Caco-2 (cell line): ENCODE data around the gene TAGAP. TPM values are rescaled to one million over a fixed set of nuclear protein-coding genes. Genes with fewer than 3 reads are reported as not detected.
A peak's percentile ranks its signal among the peaks of the same experiment; 100 is the strongest.

ENCODE experiments used
- BruUV-seq: library from RNA; stranded (reverse); fragments of 400-500 nt; replicated peaks from 2 replicates; lab custom pipeline; 2021; lab: Mats Ljungman, UMichigan
- CTCF ChIA-PET: fragments of 300-600 bp; sonication (Branson Sonifier 250); formaldehyde crosslinking; loops from one replicate; lab custom pipeline; 2022; ENCODE audit warnings: antibody characterized with exemption; lab: Charles Lee
- POLR2A ChIA-PET: fragments of 300-600 bp; sonication (Branson Sonifier 250); formaldehyde crosslinking; loops from one replicate; lab custom pipeline; 2022; ENCODE audit warnings: antibody characterized with exemption; lab: Charles Lee
- DNase-seq, 2 experiments: peaks; one replicate each; pipeline versions ENCODE4 v3.0.0 to v3.0.0-alpha.2; 2020 to 2022
- H3K27me3 ChIP-seq: replicated peaks from 2 replicates; pipeline ENCODE4 v1.6.0; 2011; ENCODE audit warnings: low read length; ENCODE audit not compliant: control insufficient read depth, insufficient read depth
- H3K36me3 ChIP-seq: 2 replicates; pipeline ENCODE4 v1.5.1; 2011; ENCODE audit warnings: low read length; ENCODE audit not compliant: control insufficient read depth, insufficient read depth
- H3K4me1 ChIP-seq: fragments of 250-450 bp; sonication (Bioruptor Pico); 2 replicates; pipeline ENCODE4 v1.5.1; 2020; ENCODE audit warnings: mild to moderate bottlenecking
- H3K4me3 ChIP-seq: 2 replicates; pipeline ENCODE4 v1.5.1; 2011; ENCODE audit warnings: low read depth, mild to moderate bottlenecking, control low read depth, low read length
- H3K9me3 ChIP-seq: fragments of 250-450 bp; sonication (Bioruptor Pico); 2 replicates; pipeline ENCODE4 v1.5.1; 2020; ENCODE audit warnings: mild to moderate bottlenecking, moderate library complexity
- H3K27ac Mint-ChIP-seq: one replicate; pipeline ENCODE4 v1.8.0; 2022; ENCODE audit warnings: mixed read lengths; ENCODE audit not compliant: unreplicated experiment
- H3K27me3 Mint-ChIP-seq: one replicate; pipeline ENCODE4 v1.8.0; 2022; ENCODE audit warnings: mixed read lengths; ENCODE audit not compliant: insufficient read depth, unreplicated experiment
- H3K36me3 Mint-ChIP-seq: one replicate; pipeline ENCODE4 v1.8.0; 2022; ENCODE audit warnings: mild to moderate bottlenecking, mixed read lengths; ENCODE audit not compliant: insufficient read depth, unreplicated experiment
- H3K4me1 Mint-ChIP-seq: one replicate; pipeline ENCODE4 v1.8.0; 2022; ENCODE audit warnings: low read depth, mixed read lengths; ENCODE audit not compliant: unreplicated experiment
- H3K4me3 Mint-ChIP-seq: one replicate; pipeline ENCODE4 v1.8.0; 2022; ENCODE audit warnings: mild to moderate bottlenecking, moderate library complexity, mixed read lengths; ENCODE audit not compliant: unreplicated experiment
- H3K9me3 Mint-ChIP-seq: one replicate; pipeline ENCODE4 v1.8.0; 2022; ENCODE audit warnings: mixed read lengths; ENCODE audit not compliant: unreplicated experiment
- intact Hi-C: fragments of 100-400 bp; cut with micrococcal nuclease; formaldehyde crosslinking; loops from one replicate; pipeline ENCODE4 v1.10.0; 2022; ENCODE audit not compliant: unreplicated experiment
- total RNA-seq: library from RNA; stranded (reverse); gene quantifications from 2 replicates; pipeline ENCODE4 v1.2.3, GENCODE V29; 2022
- TF ChIP-seq, protein P1 (sequence below), 2 experiments: fragments of 200-600 bp in 1 of 2; IDR thresholded peaks; 1 replicate in 1 of 2; 2 replicates in 1 of 2; pipeline versions ENCODE4 v1.5.1 to v1.8.0; 2011 to 2022; ENCODE audit warnings: antibody characterized with exemption in 1 of 2, control low read depth in 1 of 2, inconsistent platforms in 1 of 2, low read depth in 1 of 2, low read length in 1 of 2, mild to moderate bottlenecking in 1 of 2, moderate library complexity in 1 of 2; ENCODE audit not compliant: insufficient read depth in 1 of 2, severe bottlenecking in 1 of 2, unreplicated experiment in 1 of 2

The TAGAP gene
- total RNA-seq, 1 experiment from 2014 or later = not detected

DNA sequence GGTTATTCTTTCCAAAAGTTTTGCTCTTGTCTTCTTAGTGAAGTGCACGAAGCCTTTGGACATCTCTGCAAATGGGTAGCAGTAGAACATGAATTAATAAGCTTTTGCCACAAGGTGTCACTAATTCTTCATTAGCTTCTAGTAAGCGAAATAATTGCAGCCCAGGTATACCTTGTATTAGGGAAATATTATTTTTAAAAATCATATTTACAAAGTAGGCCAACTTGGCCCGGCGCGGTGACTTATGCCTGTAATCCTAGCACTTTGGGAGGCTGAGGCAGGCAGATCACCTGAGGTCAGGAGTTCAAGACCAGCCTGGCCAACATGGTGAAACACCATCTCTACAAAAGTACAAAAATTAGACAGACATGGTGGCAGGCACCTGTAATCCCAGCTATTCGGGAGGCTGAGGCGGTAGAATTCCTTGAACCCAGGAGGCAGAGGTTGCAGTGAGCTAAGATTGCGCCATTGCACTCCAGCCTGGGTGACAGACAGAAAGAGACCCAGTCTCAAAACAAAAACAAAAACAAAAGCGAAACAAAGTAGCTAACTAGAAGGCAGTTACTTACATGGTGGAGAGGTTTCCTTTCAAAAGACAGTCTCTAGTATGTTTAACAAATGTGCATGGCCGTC is 36.0 kb downstream of the TAGAP start:
- intact Hi-C loops = loop anchor here (1.0 kb wide), 2 partner anchors 96 to 126 kb away; no protein-coding TSS in a partner anchor
- no TSS peak for BruUV-seq
- DNase-seq = peak in 1 of 2 experiments; percentile 30
- ChIA-PET POLR2A (interaction anchor here (0.5 to 1.0 kb wide), 3 partner anchors 9 to 126 kb away, joined by 3 read pairs; partner anchors contain the start of gene RSPH3), CTCF (interaction anchor here (0.7 to 1.6 kb wide), 9 partner anchors 9 to 139 kb away, joined by 3 to 37 read pairs (median 6); partner anchors contain the start of gene RSPH3)
- H3K4me1 ChIP-seq = no peaks in the 10 kb centered on the region
- no peaks in the 10 kb centered on the region for H3K36me3 Mint-ChIP-seq
- H3K9me3 ChIP-seq = no peaks in the 10 kb centered on the region
- H3K9me3 Mint-ChIP-seq = no peaks in the 10 kb centered on the region
- no peak overlapping the region for H3K4me3 Mint-ChIP-seq
- H3K27ac Mint-ChIP-seq = no peak overlapping the region
- H3K4me3 ChIP-seq = no peak overlapping the region
- TF ChIP-seq, protein P1, sequence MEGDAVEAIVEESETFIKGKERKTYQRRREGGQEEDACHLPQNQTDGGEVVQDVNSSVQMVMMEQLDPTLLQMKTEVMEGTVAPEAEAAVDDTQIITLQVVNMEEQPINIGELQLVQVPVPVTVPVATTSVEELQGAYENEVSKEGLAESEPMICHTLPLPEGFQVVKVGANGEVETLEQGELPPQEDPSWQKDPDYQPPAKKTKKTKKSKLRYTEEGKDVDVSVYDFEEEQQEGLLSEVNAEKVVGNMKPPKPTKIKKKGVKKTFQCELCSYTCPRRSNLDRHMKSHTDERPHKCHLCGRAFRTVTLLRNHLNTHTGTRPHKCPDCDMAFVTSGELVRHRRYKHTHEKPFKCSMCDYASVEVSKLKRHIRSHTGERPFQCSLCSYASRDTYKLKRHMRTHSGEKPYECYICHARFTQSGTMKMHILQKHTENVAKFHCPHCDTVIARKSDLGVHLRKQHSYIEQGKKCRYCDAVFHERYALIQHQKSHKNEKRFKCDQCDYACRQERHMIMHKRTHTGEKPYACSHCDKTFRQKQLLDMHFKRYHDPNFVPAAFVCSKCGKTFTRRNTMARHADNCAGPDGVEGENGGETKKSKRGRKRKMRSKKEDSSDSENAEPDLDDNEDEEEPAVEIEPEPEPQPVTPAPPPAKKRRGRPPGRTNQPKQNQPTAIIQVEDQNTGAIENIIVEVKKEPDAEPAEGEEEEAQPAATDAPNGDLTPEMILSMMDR (IDR thresholded peaks at IDR 0.05; ENCODE audit: insufficient read depth in 1 of 2, low read depth in 1 of 2, low read length in 1 of 2, severe bottlenecking in 1 of 2, unreplicated experiment in 1 of 2) = peak; percentile 30 to 46
- H3K36me3 ChIP-seq = no peaks in the 10 kb centered on the region
- H3K27me3 ChIP-seq = no peaks in the 10 kb centered on the region
- no peaks in the 10 kb centered on the region for H3K27me3 Mint-ChIP-seq
- H3K4me1 Mint-ChIP-seq = peaks cover 7% of the 10 kb centered on the region

DNA sequence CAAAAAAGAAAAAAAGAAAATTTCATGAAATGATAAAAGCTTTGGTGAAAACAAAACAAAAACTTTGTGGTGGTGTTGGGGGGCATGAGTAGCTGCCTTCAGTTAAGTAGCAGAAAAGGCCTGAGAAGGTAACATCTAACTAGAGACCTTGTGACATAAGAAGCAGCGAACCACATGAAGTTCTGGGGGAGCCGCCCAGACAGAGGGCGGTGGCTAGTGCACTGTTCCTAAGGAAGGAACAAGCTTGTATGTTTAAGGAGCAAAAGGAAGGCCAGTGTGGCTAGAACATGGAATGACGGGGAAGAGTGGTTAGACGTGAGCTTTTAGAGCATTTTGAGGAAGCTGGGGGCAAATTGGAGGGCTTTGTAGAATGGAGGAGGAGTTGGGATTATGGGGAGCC is 37.3 kb downstream of the TAGAP start:
- TF ChIP-seq, protein P1 (IDR thresholded peaks at IDR 0.05; ENCODE audit: insufficient read depth in 1 of 2, low read depth in 1 of 2, low read length in 1 of 2, severe bottlenecking in 1 of 2, unreplicated experiment in 1 of 2) = no peak
- no peaks in the 10 kb centered on the region for H3K27me3 ChIP-seq
- H3K27ac Mint-ChIP-seq = no peak overlapping the region
- no TSS peak for BruUV-seq
- H3K36me3 ChIP-seq = no peaks in the 10 kb centered on the region
- H3K4me3 Mint-ChIP-seq = no peak overlapping the region
- H3K27me3 Mint-ChIP-seq = no peaks in the 10 kb centered on the region
- H3K36me3 Mint-ChIP-seq = no peaks in the 10 kb centered on the region
- no peak overlapping the region for H3K4me3 ChIP-seq
- no peak for DNase-seq
- peaks cover 8% of the 10 kb centered on the region for H3K4me1 Mint-ChIP-seq
- H3K9me3 Mint-ChIP-seq = no peaks in the 10 kb centered on the region
- ChIA-PET POLR2A (no interaction called here), CTCF (interaction anchor here (1.5 kb wide), 1 partner anchor 127 kb away, joined by 5 read pairs; no protein-coding TSS in a partner anchor)
- intact Hi-C loops = no loop called here
- no peaks in the 10 kb centered on the region for H3K4me1 ChIP-seq
- no peaks in the 10 kb centered on the region for H3K9me3 ChIP-seq

DNA sequence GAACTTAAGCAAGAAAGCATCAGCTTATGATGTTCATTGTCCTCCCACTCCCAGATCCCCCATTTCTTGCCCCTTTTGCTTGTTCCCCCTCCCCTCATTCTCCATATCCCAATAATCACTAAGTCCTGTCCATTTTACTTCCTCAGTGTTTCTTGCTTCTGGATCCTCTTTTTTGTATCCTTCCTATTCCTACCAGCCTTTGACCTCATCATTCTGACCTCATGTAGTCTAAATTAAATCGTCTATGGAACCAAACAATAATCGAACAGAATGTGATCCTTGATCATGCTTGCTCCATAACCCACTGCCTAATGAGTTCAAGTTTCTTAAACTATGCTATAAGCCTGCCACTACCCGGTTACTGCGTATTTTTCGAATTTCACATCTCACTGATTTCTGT is 39.4 kb downstream of the TAGAP start:
- no peaks in the 10 kb centered on the region for H3K36me3 ChIP-seq
- DNase-seq = no peak
- Mint-ChIP-seq H3K27ac (no peak overlapping the region), H3K27me3 (no peaks in the 10 kb centered on the region), H3K4me3 (no peak overlapping the region), H3K4me1 (peaks cover 6% of the 10 kb centered on the region), H3K36me3 (no peaks in the 10 kb centered on the region), H3K9me3 (no peaks in the 10 kb centered on the region)
- ChIA-PET POLR2A (no interaction called here), CTCF (no interaction called here)
- no peaks in the 10 kb centered on the region for H3K9me3 ChIP-seq
- no TSS peak for BruUV-seq
- TF ChIP-seq, protein P1 (IDR thresholded peaks at IDR 0.05; ENCODE audit: insufficient read depth in 1 of 2, low read depth in 1 of 2, low read length in 1 of 2, severe bottlenecking in 1 of 2, unreplicated experiment in 1 of 2) = no peak
- intact Hi-C loops = no loop called here
- no peaks in the 10 kb centered on the region for H3K27me3 ChIP-seq
- peaks cover 5% of the 10 kb centered on the region; the same call in 1 of the 2 replicates for H3K4me1 ChIP-seq
- H3K4me3 ChIP-seq = no peak overlapping the region
